HG03095 (cell line): Measurements from ENCODE around the gene FANCL.
"Not testable (repeated sequence)": the region's sequence is repeated elsewhere in the genome, so short reads cannot be mapped to it uniquely, and the experiment has no call there.

Experiments
- ATAC-seq: cut with Tn5 transposase; IDR thresholded peaks from one replicate; pipeline ENCODE4 v1.9.1; 2021; ENCODE audit warnings: moderate library complexity; ENCODE audit not compliant: unreplicated experiment

Gene FANCL

DNA sequence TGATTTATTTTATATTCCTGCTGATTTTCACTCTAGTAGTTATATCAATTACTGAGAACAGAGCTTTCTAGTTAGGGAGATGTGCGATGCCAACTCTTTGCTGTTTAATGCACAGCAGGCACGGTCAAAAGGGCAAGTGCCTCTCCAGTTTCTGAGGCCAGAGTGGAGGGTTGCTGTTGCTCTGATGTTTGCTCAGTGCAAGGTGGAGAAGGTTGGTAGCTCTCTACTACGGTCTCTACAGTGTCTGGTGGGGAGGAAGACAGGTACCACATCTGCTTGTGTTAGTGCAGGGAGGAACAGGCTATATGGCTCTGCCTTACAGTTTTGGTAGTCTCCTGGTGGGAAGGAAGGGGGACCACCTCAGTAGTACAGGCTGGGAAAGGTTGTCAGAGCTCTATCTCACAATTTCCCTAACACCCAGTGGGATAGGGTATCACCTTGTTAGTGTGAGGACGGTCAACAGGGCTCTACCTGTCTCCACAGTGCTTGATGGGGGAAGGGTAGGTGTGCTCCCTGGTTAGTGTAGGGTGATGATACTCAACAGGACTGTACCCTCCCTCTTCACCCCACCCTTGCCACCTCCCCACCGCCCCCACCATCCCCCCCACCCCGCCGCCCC, 85.9 kb downstream of the FANCL start:
- no peak for ATAC-seq

DNA sequence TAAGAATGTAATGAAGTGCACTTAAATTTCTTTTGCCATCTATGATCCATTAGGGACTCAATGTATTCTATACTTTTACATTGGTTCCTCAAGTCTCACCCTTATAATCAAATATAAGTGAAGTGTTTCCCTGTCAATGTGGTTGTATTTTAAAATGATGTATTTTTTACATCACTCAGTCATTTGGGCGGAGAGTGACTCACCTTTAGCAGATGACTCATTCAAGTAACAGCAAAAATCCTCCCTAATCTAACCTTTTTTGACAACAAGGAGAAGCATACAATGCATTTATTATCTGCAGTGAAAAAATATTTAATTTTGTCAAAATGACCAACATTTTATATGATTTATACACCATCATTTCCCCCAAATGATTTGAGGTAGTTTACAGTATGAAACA, 94.4 kb downstream of the FANCL start:
- ATAC-seq: no peak

DNA sequence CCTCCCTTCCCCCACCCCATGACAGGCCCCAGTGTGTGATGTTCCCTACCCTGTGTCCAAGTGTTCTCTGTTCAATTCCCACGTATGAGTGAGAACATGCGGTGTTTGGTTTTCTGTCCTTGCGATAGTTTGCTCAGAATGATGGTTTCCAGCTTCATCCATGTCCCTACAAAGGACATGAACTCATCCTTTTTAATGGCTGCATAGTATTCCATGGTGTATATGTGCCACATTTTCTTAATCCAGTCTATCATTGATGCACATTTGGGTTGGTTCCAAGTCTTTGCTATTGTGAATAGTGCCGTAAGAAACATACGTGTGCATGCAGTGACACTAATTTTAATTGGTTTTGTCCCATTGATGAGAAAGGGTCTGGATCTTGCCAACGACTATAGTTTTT, 95.4 kb downstream of the FANCL start:
- not testable (repeated sequence) for ATAC-seq

DNA sequence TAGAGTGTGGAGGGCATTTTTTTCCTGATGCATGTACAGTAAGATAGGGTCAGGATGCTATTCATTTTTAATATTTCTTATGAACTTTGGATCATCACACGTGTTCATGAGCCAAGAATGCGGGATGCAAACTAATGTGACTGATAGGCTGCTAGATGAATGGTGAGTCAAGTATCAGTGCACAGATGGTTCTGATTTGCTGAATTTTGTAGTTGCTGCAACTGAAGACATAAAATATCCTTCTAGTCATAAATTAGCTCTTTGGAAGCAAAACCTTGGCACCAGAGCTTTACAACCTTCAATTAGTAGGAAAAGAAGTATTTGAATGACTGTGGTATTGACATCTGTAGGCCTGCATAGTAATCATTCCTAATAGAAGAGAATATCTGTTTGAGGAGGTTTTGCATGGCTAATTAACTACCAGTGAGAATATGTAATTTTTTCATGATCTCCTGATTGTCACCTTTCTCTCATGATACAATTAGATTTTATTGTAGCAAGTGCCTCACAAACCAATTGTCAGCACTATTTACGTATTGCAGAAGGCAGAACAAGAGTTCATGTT, 100.5 kb downstream of the FANCL start:
- ATAC-seq: no peak

DNA sequence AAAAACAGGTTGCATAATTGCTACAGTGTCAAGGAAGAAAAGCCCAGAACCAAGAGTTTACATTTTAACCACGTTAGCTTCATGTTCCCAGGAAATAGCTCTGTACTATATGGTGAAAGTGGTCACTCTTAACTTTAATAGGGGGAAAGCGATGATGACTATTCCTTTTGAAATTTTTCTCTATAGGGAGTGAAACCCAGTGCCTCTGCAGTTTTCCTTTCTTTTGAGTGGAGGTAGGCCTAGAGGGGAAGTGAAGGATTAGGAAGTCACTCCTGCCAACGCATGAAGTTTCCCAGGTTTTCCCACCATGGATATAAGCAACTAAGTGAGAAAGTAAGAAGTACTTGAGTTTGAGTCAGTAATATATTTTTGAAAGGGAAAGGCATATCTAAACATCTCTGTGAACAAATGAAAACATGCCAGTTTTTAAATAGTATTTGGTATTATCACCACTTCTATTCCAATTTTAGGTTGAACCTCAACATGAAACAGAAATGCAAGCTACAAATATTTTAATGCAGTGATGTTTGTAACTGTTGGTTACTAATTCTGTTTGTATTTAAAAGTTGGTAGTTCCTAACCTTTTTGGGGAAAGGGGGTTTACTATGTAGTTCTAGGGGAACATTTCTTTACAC, 102.6 kb downstream of the FANCL start:
- ATAC-seq: no peak

DNA sequence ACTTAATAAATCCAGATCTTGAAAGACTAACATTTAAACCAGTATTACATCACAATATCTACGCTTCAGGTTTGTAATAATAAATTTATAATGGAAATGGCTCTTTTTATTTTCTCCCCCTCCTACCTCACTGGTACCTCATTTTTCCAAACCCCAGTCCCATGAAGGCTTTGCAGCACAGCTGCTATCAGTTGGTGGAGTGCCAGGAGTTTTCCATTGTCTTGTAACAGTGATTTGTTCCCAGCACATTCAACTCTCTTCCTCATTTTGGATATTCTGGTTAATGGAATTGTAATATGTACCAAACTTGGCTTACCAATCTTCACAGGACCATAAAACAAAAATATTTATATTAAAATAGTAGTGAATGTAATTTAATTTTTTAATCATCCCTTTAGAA, 103.3 kb downstream of the FANCL start:
- ATAC-seq: no peak

DNA sequence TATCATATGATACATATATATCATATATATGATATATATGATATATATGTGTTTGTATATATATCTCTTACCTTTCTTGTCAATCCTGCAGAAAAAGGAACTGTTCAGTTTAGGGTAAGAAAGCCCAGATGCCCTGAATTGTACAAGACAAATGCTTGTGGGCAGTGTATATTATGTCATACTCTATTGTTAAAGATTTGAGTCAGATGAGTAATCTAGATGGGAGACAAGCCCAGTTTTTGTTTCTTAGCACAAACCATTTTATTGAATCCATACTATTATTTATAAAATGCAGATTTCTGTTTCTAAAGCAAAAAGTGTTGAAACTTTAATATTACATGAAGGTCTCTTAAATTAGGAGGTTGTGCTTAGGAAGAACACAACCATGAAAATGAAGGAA, 103.9 kb downstream of the FANCL start:
- no peak for ATAC-seq

DNA sequence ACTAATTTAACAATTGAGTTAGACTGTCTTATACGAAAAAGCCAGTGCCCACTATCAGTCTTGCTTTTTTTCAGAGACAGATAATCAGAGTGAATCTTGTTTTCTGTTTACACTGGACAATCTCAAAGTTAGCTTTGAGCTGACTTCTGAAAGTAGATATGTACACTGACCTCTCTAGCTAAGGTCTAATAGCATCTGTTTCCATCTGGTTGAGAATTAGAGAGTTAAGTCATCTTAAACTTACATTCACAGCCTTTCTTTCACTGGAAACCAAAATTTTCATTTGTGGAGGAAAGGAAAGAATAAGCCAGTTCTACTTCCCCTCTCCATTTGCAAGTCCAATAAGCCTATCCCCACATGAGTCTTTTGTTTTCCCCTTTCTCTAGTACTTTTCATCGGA, 105.3 kb downstream of the FANCL start:
- no peak for ATAC-seq

DNA sequence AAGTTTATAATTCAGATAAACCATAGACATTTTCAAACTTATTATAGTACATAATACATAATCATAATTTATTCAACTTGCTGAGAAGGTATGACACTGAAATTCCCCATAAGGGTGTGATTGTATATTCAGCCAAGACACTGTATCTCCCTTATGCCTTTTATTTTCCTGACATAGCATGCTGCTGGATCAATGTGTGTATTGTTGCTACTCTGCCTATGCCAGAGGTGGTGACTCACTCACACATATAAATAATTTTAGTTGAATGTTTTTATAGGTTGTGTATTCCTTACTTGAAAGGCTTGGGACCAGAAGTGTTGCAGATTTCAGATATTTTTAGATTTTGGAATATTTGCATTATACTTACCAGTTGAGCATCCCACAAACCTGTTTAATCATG, 107.7 kb downstream of the FANCL start:
- no peak for ATAC-seq

DNA sequence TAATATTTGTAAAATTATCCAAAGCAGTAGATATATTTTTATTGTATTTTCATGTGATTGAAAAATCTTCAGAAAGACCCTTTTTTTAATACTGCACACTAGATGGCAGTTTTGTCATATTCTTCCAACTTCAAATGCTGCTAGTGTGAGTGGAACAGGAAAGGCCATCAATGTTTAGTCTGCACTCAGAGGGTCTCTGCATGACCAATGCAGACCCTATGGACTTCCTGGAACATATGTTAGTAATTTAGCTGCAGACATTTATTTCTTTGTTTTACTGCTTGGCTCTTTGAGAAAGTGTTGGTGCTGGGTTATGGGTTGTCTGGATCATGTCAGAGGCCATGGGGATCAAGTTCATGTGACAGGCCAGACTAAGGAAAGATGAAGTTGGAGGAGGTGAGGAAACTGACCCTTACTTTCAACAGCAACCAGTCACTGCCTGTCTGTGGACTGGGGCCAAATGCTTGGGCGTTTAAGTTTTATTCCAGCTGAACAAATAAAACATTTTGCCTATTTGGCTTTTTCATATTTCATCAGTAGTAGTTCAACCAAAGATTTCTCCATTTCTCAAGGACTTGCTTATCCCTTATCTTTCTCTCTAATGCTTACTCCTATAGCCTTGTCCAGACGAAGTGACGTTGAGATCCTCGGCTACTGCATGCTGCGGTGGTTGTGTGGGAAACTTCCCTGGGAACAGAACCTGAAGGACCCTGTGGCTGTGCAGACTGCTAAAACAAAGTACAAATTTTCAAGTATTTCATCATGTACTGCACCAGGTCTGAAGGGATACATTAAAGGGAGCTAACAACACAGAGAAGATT, 109.7 kb downstream of the FANCL start:
- no peak for ATAC-seq

DNA sequence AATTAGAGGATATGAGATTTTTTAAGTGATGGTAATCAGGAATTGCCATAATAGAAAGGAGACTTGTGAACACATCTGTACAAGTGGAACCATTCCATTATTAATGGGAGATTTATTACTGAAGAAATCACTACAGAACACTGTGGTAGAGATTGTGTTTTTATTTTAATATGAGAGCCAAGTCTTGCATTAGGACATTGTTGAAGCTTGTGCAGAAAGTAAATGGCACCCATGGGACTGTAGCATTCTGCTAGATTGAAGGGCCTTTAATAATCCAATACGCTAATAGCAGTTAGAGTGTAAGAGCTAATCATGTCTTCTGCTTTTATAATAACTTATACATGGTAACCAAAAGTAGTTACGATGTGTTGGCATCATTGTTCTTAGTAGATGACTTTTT, 110.9 kb downstream of the FANCL start:
- ATAC-seq: no peak

DNA sequence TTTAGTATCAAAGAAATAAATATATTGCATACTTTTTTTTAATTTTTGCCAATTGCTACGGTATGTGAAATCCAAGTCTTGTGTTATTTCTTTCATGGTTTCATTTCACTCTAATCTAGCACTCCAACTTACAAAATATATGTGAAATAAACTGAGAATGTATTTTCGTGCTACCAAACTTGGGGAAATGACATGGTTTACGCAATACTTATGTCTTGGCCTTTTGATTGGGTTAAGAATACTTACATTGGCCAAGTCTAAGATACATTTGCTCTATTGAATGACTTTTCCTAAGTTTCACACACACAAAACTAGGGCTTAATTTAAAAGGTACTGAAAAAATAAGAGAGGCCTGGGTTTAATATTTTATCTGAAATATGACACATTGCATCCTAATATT, 114.0 kb downstream of the FANCL start:
- no peak for ATAC-seq

DNA sequence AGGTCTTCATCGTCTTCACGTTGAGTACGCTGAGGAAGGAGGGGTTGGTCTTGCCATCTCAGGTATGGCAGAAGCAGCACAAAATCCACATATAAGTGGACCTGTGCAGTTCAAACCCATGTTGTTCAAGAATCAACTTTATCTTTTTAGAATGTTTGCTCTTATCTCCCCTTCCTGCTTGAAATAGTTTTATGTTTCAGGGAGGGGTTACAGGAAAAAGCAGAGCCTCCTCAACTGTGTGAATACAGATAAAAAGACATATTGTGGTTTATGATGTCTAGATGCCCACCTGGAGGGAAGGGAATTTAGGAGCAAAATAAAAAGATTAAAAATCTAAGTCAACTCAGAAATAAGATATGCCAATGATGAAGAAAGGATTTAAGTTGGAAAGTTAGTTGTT, 118.6 kb downstream of the FANCL start:
- ATAC-seq: no peak

DNA sequence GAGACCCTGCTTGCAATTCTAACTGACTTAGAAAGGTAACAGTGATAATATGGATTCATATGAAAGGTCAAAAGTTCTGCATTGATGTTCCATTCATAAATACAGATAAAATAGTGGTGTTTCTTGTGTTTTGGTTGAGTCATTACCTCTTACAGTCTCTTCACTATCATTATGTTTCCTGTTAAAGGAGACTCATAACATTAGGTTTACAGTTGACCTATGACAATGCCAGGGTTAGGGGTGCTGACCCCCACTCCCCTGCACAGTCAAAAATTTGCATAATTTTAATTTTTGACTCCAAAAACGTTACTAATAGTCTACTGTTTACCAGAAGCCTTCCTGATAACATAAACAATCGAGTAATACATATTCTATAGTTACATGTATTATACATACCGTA, 119.1 kb downstream of the FANCL start:
- ATAC-seq: no peak

DNA sequence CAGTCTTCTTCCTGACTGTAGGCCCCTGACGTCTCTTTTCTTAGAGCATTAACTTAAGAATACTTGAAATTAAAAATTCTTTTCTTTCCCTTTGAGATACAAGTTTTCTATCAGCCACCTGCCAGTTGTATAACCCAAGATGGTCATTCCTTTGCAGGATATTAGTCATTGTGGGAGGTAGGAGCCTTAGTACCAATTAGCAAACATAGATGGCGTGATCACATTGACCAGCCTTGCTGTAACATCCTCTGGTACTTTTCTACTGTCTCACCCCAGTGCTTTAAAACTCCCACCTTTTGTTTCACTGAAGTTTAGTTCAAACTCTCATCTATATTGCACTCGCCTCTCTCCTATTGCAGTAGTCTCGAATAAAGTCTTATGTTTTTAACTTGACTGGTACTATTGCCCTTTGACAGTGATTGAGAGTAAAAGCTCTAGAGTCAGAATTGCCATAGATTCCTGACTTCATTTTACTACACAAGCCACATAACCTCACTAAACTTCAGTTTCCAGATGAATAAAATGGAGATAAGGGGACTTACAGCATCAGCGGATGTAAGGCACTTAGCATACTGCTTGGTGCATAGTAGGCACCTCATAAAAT, 120.4 kb downstream of the FANCL start:
- no peak for ATAC-seq

DNA sequence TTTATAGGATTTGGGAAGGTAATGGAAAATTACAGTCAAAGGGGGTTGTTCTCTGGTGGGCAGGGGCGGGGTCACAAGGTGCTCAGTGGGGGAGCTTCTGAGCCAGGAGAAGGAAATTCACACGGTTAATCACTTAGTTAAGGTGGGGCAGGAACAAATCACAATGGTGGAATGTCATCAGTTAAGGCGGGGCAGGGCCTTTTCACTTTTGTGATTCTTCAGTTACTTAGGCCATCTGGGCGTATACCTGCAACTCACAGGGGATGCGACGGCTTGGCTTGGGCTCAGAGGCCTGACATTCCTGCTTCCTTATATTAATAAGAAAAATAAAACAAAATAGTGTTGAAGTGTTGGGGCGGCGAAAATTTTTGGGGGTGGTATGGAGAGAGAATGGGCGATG, 127.6 kb downstream of the FANCL start:
- ATAC-seq: not testable (repeated sequence)

DNA sequence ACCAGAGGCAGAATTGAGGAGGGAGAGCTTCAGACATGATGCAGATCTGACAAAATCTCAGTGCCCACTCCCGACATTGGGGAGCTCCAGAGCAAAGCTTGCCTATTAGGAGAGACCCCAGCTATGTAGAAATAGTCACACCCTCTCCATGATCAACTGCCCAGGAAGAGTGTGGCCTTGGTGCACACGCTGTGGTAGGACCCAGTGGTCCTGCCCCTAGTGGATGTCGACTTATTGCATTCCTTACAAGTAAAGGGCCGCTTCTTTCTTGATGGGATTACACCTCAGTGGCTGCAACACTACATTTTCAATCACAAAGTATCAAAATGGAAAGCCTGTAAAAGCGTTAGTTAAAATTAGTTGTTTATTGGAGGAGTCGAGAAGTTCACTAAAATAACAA, 130.4 kb downstream of the FANCL start:
- no peak for ATAC-seq

DNA sequence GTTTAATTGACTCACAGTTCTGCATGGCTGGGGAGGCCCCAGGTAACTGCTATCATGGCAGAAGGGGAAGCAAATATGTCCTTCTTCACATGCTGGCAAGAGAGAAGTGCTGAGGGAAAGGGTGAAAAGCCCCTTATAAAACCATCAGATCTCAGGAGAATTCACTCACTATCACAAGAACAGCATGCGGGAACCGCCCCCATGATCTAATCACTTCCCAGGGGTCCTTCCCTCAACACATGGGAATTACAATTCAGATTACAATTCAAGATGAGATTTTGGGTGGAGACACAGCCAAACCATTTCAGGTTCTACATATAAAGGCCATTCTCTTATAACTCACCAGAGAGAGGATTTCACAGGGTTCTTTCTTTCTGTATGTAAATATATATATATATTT, 131.6 kb downstream of the FANCL start:
- ATAC-seq: no peak
